T-helper 2 cell treated with Interferon-gamma antibody and Interleukin-4, amounts not matched to agents 100 ng/mL and 5 ng/mL, for 36 hours (primary cell): ENCODE results near the gene SLC25A26. TPM values are rescaled to one million over a fixed set of nuclear protein-coding genes. Genes with fewer than 3 reads are reported as not detected.

Experiments used
- intact Hi-C: fragments of 100-400 bp; cut with micrococcal nuclease; formaldehyde crosslinking; loops from one replicate; pipeline ENCODE4 v1.15.1; 2023
- total RNA-seq: library from RNA; stranded (reverse); gene quantifications from 2 replicates; pipeline ENCODE4 v1.2.3, GENCODE V29; 2022

Gene SLC25A26
- total RNA-seq, 1 donor from 2014 or later: 11.7 TPM

- intact Hi-C loops: no loop called here
These were observed 93.7 kb downstream of the SLC25A26 start for GRCh38 chr3:66314455-66314854.

GRCh38 chr3:66317750-66318376, 97.1 kb downstream of the SLC25A26 start:
- intact Hi-C loops: no loop called here

- intact Hi-C loops: no loop called here
These were observed 99.6 kb downstream of the SLC25A26 start for GRCh38 chr3:66320390-66320789.

- intact Hi-C loops: no loop called here
These were observed 101.6 kb downstream of the SLC25A26 start for GRCh38 chr3:66322436-66322835.

- intact Hi-C loops: no loop called here
These were observed 105.5 kb downstream of the SLC25A26 start for GRCh38 chr3:66326340-66326739.

- intact Hi-C loops: no loop called here
These were observed 114.9 kb downstream of the SLC25A26 start for GRCh38 chr3:66335671-66336070.

- intact Hi-C loops: no loop called here
These were observed 115.5 kb downstream of the SLC25A26 start for GRCh38 chr3:66336333-66336766.

- intact Hi-C loops: no loop called here
These were observed 118.1 kb downstream of the SLC25A26 start for GRCh38 chr3:66338927-66339326.

GRCh38 chr3:66342717-66343356, 122.0 kb downstream of the SLC25A26 start:
- intact Hi-C loops: no loop called here

GRCh38 chr3:66344391-66344811, 123.6 kb downstream of the SLC25A26 start:
- intact Hi-C loops: no loop called here

GRCh38 chr3:66344848-66345578, 124.2 kb downstream of the SLC25A26 start:
- intact Hi-C loops: no loop called here

- intact Hi-C loops: no loop called here
These were observed 127.9 kb downstream of the SLC25A26 start for GRCh38 chr3:66348704-66349103.

GRCh38 chr3:66350601-66351000, 129.8 kb downstream of the SLC25A26 start:
- intact Hi-C loops: no loop called here

- intact Hi-C loops: no loop called here
These were observed 132.2 kb downstream of the SLC25A26 start for GRCh38 chr3:66353039-66353438.

GRCh38 chr3:66353530-66353929, 132.7 kb downstream of the SLC25A26 start:
- intact Hi-C loops: no loop called here

GRCh38 chr3:66354001-66354400, 133.2 kb downstream of the SLC25A26 start:
- intact Hi-C loops: no loop called here

- intact Hi-C loops: loop anchor here (5.0 kb wide), 1 partner anchor 53 kb away; no protein-coding TSS in a partner anchor
These were observed 134.6 kb downstream of the SLC25A26 start for GRCh38 chr3:66355394-66355793.

GRCh38 chr3:66355997-66356396, 135.2 kb downstream of the SLC25A26 start:
- intact Hi-C loops: loop anchor here (5.0 kb wide), 1 partner anchor 54 kb away; no protein-coding TSS in a partner anchor

- intact Hi-C loops: no loop called here
These were observed 140.6 kb downstream of the SLC25A26 start for GRCh38 chr3:66361356-66361755.

- intact Hi-C loops: no loop called here
These were observed 141.7 kb downstream of the SLC25A26 start for GRCh38 chr3:66362541-66362941.

- intact Hi-C loops: no loop called here
These were observed 142.3 kb downstream of the SLC25A26 start for GRCh38 chr3:66363148-66363547.

- intact Hi-C loops: no loop called here
These were observed 144.3 kb downstream of the SLC25A26 start for GRCh38 chr3:66365080-66365479.
